ENCODE data around the gene PSMD6. TPM values are rescaled to one million over a fixed set of nuclear protein-coding genes. Genes with fewer than 3 reads are reported as not detected.

Gene PSMD6
- total RNA-seq, 1 donor from 2014 or later: 81.4 TPM

- H3K4me3 Mint-ChIP-seq: peak overlapping the region; percentile 92
- peaks cover 8% of the 10 kb centered on the region for H3K36me3 Mint-ChIP-seq
- peak; percentile 41 for TF ChIP-seq CTCF (conservative IDR thresholded peaks at IDR 0.05)
- no peaks in the 10 kb centered on the region for H3K27me3 Mint-ChIP-seq
- DNase-seq (ENCODE audit: extremely low spot score, unreplicated experiment): no peak
- H3K9me3 Mint-ChIP-seq: no peaks in the 10 kb centered on the region
- H3K4me1 Mint-ChIP-seq (ENCODE audit: unreplicated experiment): peaks cover 11% of the 10 kb centered on the region
- peak overlapping the region; percentile 37 for H3K27ac Mint-ChIP-seq
These were observed 1.4 kb downstream of the PSMD6 start for GRCh38 chr3:64021922-64022321.

GRCh38 chr3:64019879-64020278 lies 3.4 kb downstream of the PSMD6 start:
- H3K9me3 Mint-ChIP-seq: no peaks in the 10 kb centered on the region
- H3K4me3 Mint-ChIP-seq: no peak overlapping the region
- no peaks in the 10 kb centered on the region for H3K27me3 Mint-ChIP-seq
- peaks cover 10% of the 10 kb centered on the region for H3K36me3 Mint-ChIP-seq
- no peak for DNase-seq (ENCODE audit: extremely low spot score, unreplicated experiment)
- H3K27ac Mint-ChIP-seq: no peak overlapping the region
- no peak for TF ChIP-seq CTCF (conservative IDR thresholded peaks at IDR 0.05)
- H3K4me1 Mint-ChIP-seq (ENCODE audit: unreplicated experiment): peaks cover 11% of the 10 kb centered on the region

- Mint-ChIP-seq H3K36me3 (peaks cover 16% of the 10 kb centered on the region), H3K4me1 (ENCODE audit: unreplicated experiment) (peaks cover 11% of the 10 kb centered on the region), H3K27me3 (no peaks in the 10 kb centered on the region), H3K4me3 (no peak overlapping the region), H3K27ac (no peak overlapping the region), H3K9me3 (no peaks in the 10 kb centered on the region)
- no peak for DNase-seq (ENCODE audit: extremely low spot score, unreplicated experiment)
- TF ChIP-seq CTCF (conservative IDR thresholded peaks at IDR 0.05): no peak
These were observed 4.0 kb downstream of the PSMD6 start for GRCh38 chr3:64019271-64019670.

- Mint-ChIP-seq H3K36me3 (peaks cover 32% of the 10 kb centered on the region), H3K9me3 (no peaks in the 10 kb centered on the region), H3K4me1 (ENCODE audit: unreplicated experiment) (peaks cover under 1% of the 10 kb centered on the region), H3K27ac (no peak overlapping the region), H3K4me3 (no peak overlapping the region), H3K27me3 (no peaks in the 10 kb centered on the region)
- no peak for DNase-seq (ENCODE audit: extremely low spot score, unreplicated experiment)
- no peak for TF ChIP-seq CTCF (conservative IDR thresholded peaks at IDR 0.05)
These were observed 6.2 kb downstream of the PSMD6 start for GRCh38 chr3:64016941-64017620.

- peaks cover 28% of the 10 kb centered on the region for H3K36me3 Mint-ChIP-seq
- no peak overlapping the region for H3K4me3 Mint-ChIP-seq
These were observed 11.6 kb downstream of the PSMD6 start for GRCh38 chr3:64011685-64012084.

More at GRCh38 chr3:64011685-64012084, 11.6 kb downstream of the PSMD6 start:
- no peaks in the 10 kb centered on the region for H3K27me3 Mint-ChIP-seq
- DNase-seq (ENCODE audit: extremely low spot score, unreplicated experiment): no peak
- no peak overlapping the region for H3K27ac Mint-ChIP-seq
- no peaks in the 10 kb centered on the region for H3K4me1 Mint-ChIP-seq (ENCODE audit: unreplicated experiment)
- H3K9me3 Mint-ChIP-seq: no peaks in the 10 kb centered on the region
- TF ChIP-seq CTCF (conservative IDR thresholded peaks at IDR 0.05): no peak

Measured in type B pancreatic cell (in vitro differentiated cells).